Nephron progenitor cell (in vitro differentiated cells): ENCODE results near the gene FRMD4A.

ENCODE experiments used
- DNase-seq: peaks from one replicate; pipeline ENCODE4 v3.0.0; 2021
- H3K27ac Mint-ChIP-seq: 2 replicates; pipeline ENCODE4 v1.8.0; 2021; ENCODE audit warnings: mild to moderate bottlenecking, moderate library complexity, mixed read lengths
- H3K27me3 Mint-ChIP-seq: 2 replicates; pipeline ENCODE4 v1.8.0; 2021; ENCODE audit warnings: mild to moderate bottlenecking, low read depth, mixed read lengths; ENCODE audit not compliant: poor library complexity
- H3K36me3 Mint-ChIP-seq: 2 replicates; pipeline ENCODE4 v1.8.0; 2021; ENCODE audit warnings: low read depth, mixed read lengths
- H3K4me1 Mint-ChIP-seq: 2 replicates; pipeline ENCODE4 v1.8.0; 2021; ENCODE audit warnings: mixed read lengths
- H3K4me3 Mint-ChIP-seq: 2 replicates; pipeline ENCODE4 v1.8.0; 2021; ENCODE audit warnings: mild to moderate bottlenecking, moderate library complexity, mixed read lengths
- H3K9me3 Mint-ChIP-seq: 2 replicates; pipeline ENCODE4 v1.8.0; 2021; ENCODE audit warnings: mild to moderate bottlenecking, moderate library complexity, mixed read lengths
- CTCF ChIP-seq: fragments of 200-600 bp; sonication (generic); IDR thresholded peaks from 2 replicates; pipeline ENCODE4 v1.5.0; 2021; ENCODE audit warnings: antibody characterized with exemption

Gene FRMD4A

GRCh38 chr10:13703997-13704536, 626.7 kb downstream of the FRMD4A start:
- H3K27me3 Mint-ChIP-seq = no peaks in the 10 kb centered on the region

GRCh38 chr10:13703101-13703818, 627.5 kb downstream of the FRMD4A start:
- peak overlapping the region; percentile 90 for H3K27ac Mint-ChIP-seq
- no peaks in the 10 kb centered on the region for H3K9me3 Mint-ChIP-seq
- peaks cover 45% of the 10 kb centered on the region for H3K36me3 Mint-ChIP-seq
- DNase-seq = no peak
- peak overlapping the region; percentile 94 for H3K4me3 Mint-ChIP-seq
- H3K4me1 Mint-ChIP-seq = peaks cover 88% of the 10 kb centered on the region
- no peak for TF ChIP-seq CTCF
- H3K27me3 Mint-ChIP-seq = no peaks in the 10 kb centered on the region

More at GRCh38 chr10:13703997-13704536, 626.7 kb downstream of the FRMD4A start:
- no peak for TF ChIP-seq CTCF
- Mint-ChIP-seq H3K9me3 (no peaks in the 10 kb centered on the region), H3K36me3 (peaks cover 43% of the 10 kb centered on the region), H3K27ac (peak overlapping the region; percentile 97), H3K4me1 (peaks cover 95% of the 10 kb centered on the region), H3K4me3 (peak overlapping the region; percentile 94)
- no peak for DNase-seq

- peaks cover 64% of the 10 kb centered on the region for H3K36me3 Mint-ChIP-seq
- H3K27ac Mint-ChIP-seq = peak overlapping the region; percentile 54
- no peaks in the 10 kb centered on the region for H3K9me3 Mint-ChIP-seq
- TF ChIP-seq CTCF = no peak
- no peak for DNase-seq
- H3K4me3 Mint-ChIP-seq = peak overlapping the region; percentile 45
- H3K27me3 Mint-ChIP-seq = peaks cover 4% of the 10 kb centered on the region
- H3K4me1 Mint-ChIP-seq = peaks cover 78% of the 10 kb centered on the region
Observed at GRCh38 chr10:13701157-13701919, 629.4 kb downstream of the FRMD4A start.

GRCh38 chr10:13700473-13701144, 630.1 kb downstream of the FRMD4A start:
- H3K27me3 Mint-ChIP-seq = peaks cover 4% of the 10 kb centered on the region
- peaks cover 71% of the 10 kb centered on the region for H3K4me1 Mint-ChIP-seq
- DNase-seq = no peak
- no peaks in the 10 kb centered on the region for H3K9me3 Mint-ChIP-seq
- H3K4me3 Mint-ChIP-seq = no peak overlapping the region
- peak overlapping the region; percentile 50 for H3K27ac Mint-ChIP-seq
- peaks cover 71% of the 10 kb centered on the region for H3K36me3 Mint-ChIP-seq
- no peak for TF ChIP-seq CTCF

GRCh38 chr10:13699216-13699615, 631.5 kb downstream of the FRMD4A start:
- Mint-ChIP-seq H3K9me3 (no peaks in the 10 kb centered on the region), H3K4me1 (peaks cover 57% of the 10 kb centered on the region), H3K27ac (peak overlapping the region; percentile 86), H3K36me3 (peaks cover 76% of the 10 kb centered on the region), H3K27me3 (peaks cover 4% of the 10 kb centered on the region), H3K4me3 (no peak overlapping the region)
- no peak for TF ChIP-seq CTCF
- no peak for DNase-seq
